Panc1 (cell line): Measurements from ENCODE around the gene TTLL7.

ENCODE experiments used
- CTCF ChIP-seq: fragments of 450-650 bp; IDR thresholded peaks from 2 replicates; pipeline ENCODE4 v1.5.1; 2017; ENCODE audit warnings: mild to moderate bottlenecking
- POLR2AphosphoS5 ChIP-seq: IDR thresholded peaks from 2 replicates; pipeline ENCODE4 v1.6.1; 2012; ENCODE audit warnings: mild to moderate bottlenecking, low read depth, low read length, moderate library complexity
- REST ChIP-seq, 2 experiments: IDR thresholded peaks; 2 replicates each; pipeline ENCODE4 v1.6.1; 2011 to 2012; ENCODE audit warnings: low read depth in 2 of 2, control low read depth in 1 of 2, low read length in 1 of 2, mild to moderate bottlenecking in 1 of 2, moderate library complexity in 1 of 2; ENCODE audit not compliant: insufficient read depth in 1 of 2

GRCh38 chr1:83964153-83964552, 34.8 kb downstream of the TTLL7 start:
- TF ChIP-seq CTCF = no peak
- no peak for TF ChIP-seq REST (IDR thresholded peaks at IDR 0.05; ENCODE audit: insufficient read depth in 1 of 2, low read depth in 2 of 2, low read length in 1 of 2)
- TF ChIP-seq POLR2AphosphoS5 = no peak
